SK-N-SH treated with all-trans-retinoic acid at 6 μM for 48 hours (cell line): ENCODE data around the gene SMAP2.
A peak's percentile ranks its signal among the peaks of the same experiment; 100 is the strongest.

Experiments
- ATAC-seq: fragments of 200-7000 bp; cut with Tn5 transposase; 3 replicates; pipeline ENCODE4 v1.9.1; 2020; ENCODE audit warnings: mild to moderate bottlenecking, moderate library complexity
- ARNTL ChIP-seq: fragments of 450-650 bp; formaldehyde crosslinking; IDR thresholded peaks from 2 replicates; pipeline ENCODE4 v1.5.0; 2020; ENCODE audit warnings: low read depth, mild to moderate bottlenecking, moderate library complexity, borderline replicate concordance
- BACH2 ChIP-seq: fragments of 250-450 bp; sonication (Bioruptor Pico); IDR thresholded peaks from 2 replicates; pipeline ENCODE4 v1.9.0; 2021; ENCODE audit warnings: mild to moderate bottlenecking, borderline replicate concordance
- CSDC2 ChIP-seq: fragments of 250-450 bp; sonication (Bioruptor Pico); IDR thresholded peaks from 2 replicates; pipeline ENCODE4 v1.5.0; 2020; ENCODE audit warnings: mild to moderate bottlenecking, moderate library complexity
- ESRRG ChIP-seq: fragments of 250-450 bp; sonication (Bioruptor Pico); IDR thresholded peaks from 2 replicates; pipeline ENCODE4 v1.6.1; 2021; ENCODE audit warnings: mild to moderate bottlenecking
- ISL1 ChIP-seq: fragments of 250-450 bp; sonication (Bioruptor Pico); IDR thresholded peaks from 2 replicates; pipeline ENCODE4 v2.1.2; 2022; ENCODE audit warnings: mild to moderate bottlenecking, moderate library complexity
- PPARA ChIP-seq: fragments of 250-450 bp; sonication (Bioruptor Pico); IDR thresholded peaks from 2 replicates; pipeline ENCODE4 v1.5.0; 2020; ENCODE audit warnings: mild to moderate bottlenecking, borderline replicate concordance
- RARB ChIP-seq: fragments of 250-450 bp; sonication (Bioruptor Pico); IDR thresholded peaks from 2 replicates; pipeline ENCODE4 v1.8.0; 2021; ENCODE audit warnings: mild to moderate bottlenecking, moderate library complexity
- SNAI2 ChIP-seq: fragments of 250-450 bp; sonication (Bioruptor Pico); IDR thresholded peaks from 2 replicates; pipeline ENCODE4 v1.5.0; 2020; ENCODE audit warnings: mild to moderate bottlenecking, moderate library complexity
- TCF4 ChIP-seq: fragments of 250-450 bp; sonication (Bioruptor Pico); IDR thresholded peaks from 2 replicates; pipeline ENCODE4 v1.8.0; 2021; ENCODE audit warnings: mild to moderate bottlenecking, moderate library complexity, borderline replicate concordance
- TOX ChIP-seq: fragments of 250-450 bp; sonication (Bioruptor Pico); IDR thresholded peaks from 2 replicates; pipeline ENCODE4 v1.8.0; 2021; ENCODE audit warnings: mild to moderate bottlenecking, moderate library complexity, borderline replicate concordance
- ZC3H10 ChIP-seq: fragments of 250-450 bp; sonication (Bioruptor Pico); IDR thresholded peaks from 2 replicates; pipeline ENCODE4 v1.5.1; 2021; ENCODE audit warnings: mild to moderate bottlenecking, moderate library complexity
- ZFP30 ChIP-seq: fragments of 450-650 bp; formaldehyde crosslinking; IDR thresholded peaks from 2 replicates; pipeline ENCODE4 v1.5.0; 2022; ENCODE audit warnings: mild to moderate bottlenecking, moderate library complexity
- ZNF565 ChIP-seq: fragments of 450-650 bp; formaldehyde crosslinking; conservative IDR thresholded peaks from 2 replicates; pipeline ENCODE4 v1.5.0; 2020; ENCODE audit warnings: low read depth, mild to moderate bottlenecking, moderate library complexity
- ZNF70 ChIP-seq: fragments of 450-650 bp; formaldehyde crosslinking; IDR thresholded peaks from 2 replicates; pipeline ENCODE4 v1.5.0; 2020; ENCODE audit warnings: mild to moderate bottlenecking, moderate library complexity
- TF ChIP-seq, protein P1 (sequence below): fragments of 250-450 bp; sonication (Bioruptor Pico); IDR thresholded peaks from 2 replicates; pipeline ENCODE4 v1.5.1; 2020; ENCODE audit warnings: low read depth, mild to moderate bottlenecking, moderate library complexity
- TF ChIP-seq, protein P2 (sequence below): fragments of 250-450 bp; sonication (Bioruptor Pico); IDR thresholded peaks from 2 replicates; pipeline ENCODE4 v1.5.1; 2021; ENCODE audit warnings: mild to moderate bottlenecking, moderate library complexity
- TF ChIP-seq, protein P3 (sequence below): fragments of 250-450 bp; sonication (Bioruptor Pico); IDR thresholded peaks from 2 replicates; pipeline ENCODE4 v1.8.0; 2021; ENCODE audit warnings: low read depth, mild to moderate bottlenecking, moderate library complexity, borderline replicate concordance
- TF ChIP-seq, protein P4 (sequence below): fragments of 250-450 bp; sonication (Bioruptor Pico); IDR thresholded peaks from 2 replicates; pipeline ENCODE4 v1.5.0; 2020; ENCODE audit warnings: mild to moderate bottlenecking, moderate library complexity
- TF ChIP-seq, protein P5 (sequence below): fragments of 250-450 bp; sonication (Bioruptor Pico); IDR thresholded peaks from 2 replicates; pipeline ENCODE4 v1.8.0; 2020; ENCODE audit warnings: mild to moderate bottlenecking, moderate library complexity, borderline replicate concordance

SMAP2 gene

DNA sequence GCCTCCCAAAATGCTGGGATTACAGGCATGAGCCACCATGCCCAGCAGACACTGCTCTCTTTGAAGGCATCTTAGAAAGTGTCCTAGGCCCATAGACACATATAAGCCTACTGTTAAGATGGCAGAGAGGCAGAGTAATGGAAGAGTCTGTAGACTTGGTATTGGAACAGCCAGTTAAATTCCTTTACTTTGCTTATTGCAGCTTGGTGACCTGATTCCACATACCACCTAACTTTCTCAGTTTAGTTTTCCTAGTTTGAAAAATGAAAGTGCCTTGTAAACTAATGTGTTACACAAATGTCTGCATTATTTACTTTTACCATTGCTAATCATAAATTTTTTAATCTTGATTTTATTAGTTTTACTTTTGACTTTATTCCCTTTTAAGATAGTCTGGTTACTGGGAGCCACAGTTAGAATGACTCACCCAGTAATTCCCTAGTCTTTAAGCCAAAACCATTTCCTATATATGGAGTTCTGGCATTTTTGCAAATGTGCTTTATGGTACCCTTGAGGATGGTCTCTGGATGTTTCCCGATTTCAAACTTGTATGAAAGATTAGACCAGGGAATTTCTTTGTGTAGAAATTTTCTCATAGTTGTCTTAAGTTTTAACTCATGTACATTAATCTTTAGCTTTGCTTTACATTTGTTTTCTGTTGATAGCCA is 6.4 kb downstream of the SMAP2 start:
- peak; percentile 28; the same call in 1 of the 2 replicates for TF ChIP-seq ISL1
- TF ChIP-seq, protein P1, sequence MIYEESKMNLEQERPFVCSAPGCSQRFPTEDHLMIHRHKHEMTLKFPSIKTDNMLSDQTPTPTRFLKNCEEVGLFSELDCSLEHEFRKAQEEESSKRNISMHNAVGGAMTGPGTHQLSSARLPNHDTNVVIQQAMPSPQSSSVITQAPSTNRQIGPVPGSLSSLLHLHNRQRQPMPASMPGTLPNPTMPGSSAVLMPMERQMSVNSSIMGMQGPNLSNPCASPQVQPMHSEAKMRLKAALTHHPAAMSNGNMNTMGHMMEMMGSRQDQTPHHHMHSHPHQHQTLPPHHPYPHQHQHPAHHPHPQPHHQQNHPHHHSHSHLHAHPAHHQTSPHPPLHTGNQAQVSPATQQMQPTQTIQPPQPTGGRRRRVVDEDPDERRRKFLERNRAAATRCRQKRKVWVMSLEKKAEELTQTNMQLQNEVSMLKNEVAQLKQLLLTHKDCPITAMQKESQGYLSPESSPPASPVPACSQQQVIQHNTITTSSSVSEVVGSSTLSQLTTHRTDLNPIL, result no peak
- no peak for TF ChIP-seq TOX (CRISPR knock-in tag)
- peak; percentile 33; the same call in 2 of the 3 replicates for ATAC-seq

DNA sequence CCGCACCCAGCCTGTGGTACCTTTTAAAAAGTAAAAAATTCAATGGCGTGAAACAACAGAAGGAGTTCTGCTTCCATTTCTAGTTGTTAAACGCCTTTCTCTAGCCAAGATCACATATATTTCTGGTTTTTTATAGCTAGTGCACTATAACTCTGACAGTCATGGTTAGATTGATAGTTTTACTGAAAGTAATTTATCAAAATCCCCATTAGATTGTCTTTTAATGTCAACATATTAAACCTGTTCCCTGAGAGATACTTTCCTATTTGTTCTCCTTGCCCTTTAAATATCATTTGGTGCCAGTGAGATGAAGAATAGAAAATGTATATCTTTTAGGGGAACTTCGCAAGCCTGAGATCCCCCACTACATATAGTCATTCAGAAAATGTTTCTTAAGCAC is 7.3 kb downstream of the SMAP2 start:
- TF ChIP-seq ESRRG (CRISPR knock-in tag) (no peak), ISL1 (no peak), RARB (no peak)
- TF ChIP-seq, protein P2, sequence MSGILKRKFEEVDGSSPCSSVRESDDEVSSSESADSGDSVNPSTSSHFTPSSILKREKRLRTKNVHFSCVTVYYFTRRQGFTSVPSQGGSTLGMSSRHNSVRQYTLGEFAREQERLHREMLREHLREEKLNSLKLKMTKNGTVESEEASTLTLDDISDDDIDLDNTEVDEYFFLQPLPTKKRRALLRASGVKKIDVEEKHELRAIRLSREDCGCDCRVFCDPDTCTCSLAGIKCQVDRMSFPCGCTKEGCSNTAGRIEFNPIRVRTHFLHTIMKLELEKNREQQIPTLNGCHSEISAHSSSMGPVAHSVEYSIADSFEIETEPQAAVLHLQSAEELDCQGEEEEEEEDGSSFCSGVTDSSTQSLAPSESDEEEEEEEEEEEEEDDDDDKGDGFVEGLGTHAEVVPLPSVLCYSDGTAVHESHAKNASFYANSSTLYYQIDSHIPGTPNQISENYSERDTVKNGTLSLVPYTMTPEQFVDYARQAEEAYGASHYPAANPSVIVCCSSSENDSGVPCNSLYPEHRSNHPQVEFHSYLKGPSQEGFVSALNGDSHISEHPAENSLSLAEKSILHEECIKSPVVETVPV (CRISPR knock-in tag), result no peak
- TF ChIP-seq, protein P3, sequence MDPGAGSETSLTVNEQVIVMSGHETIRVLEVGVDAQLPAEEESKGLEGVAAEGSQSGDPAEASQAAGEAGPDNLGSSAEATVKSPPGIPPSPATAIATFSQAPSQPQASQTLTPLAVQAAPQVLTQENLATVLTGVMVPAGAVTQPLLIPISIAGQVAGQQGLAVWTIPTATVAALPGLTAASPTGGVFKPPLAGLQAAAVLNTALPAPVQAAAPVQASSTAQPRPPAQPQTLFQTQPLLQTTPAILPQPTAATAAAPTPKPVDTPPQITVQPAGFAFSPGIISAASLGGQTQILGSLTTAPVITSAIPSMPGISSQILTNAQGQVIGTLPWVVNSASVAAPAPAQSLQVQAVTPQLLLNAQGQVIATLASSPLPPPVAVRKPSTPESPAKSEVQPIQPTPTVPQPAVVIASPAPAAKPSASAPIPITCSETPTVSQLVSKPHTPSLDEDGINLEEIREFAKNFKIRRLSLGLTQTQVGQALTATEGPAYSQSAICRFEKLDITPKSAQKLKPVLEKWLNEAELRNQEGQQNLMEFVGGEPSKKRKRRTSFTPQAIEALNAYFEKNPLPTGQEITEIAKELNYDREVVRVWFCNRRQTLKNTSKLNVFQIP, result no peak
- no peak for ATAC-seq

DNA sequence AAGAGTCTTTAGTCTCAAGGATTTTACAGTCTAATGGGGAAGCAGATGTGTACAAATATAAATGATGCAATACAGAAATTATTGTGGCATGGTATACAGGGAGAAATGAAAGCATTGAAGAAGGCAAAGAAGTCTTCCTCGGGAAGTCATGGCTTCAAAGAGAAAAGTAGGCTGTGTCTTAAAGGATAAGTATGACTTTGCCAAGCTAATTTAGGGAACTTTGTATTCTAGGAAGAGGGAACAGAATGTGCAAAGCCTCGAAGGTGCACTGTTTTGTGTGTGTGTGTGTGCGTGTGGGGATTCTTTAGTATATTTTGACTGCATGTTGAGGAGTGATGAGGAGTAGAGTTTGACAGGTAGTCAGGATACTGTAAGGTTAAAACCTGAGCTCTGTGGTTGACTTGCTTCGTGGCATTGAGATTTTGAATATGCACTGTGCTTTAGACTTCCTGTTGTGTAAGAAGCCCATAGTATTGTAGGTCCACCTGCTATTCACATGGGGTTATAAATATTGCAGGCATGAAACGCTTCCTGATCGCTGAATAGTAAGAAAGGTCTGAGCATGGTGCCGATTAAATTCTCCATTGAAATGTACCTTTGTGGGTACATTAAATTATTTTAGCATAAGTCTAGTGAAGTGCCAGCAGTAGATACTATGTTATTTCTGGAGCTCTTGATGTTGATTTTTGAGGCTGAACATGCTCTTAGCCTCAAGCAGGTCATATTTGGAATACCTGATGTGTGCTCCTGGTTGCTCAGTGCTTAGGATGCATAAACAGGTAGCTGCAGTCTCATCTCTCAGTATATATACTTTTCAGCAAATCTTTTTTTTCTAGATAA is 8.0 kb downstream of the SMAP2 start:
- TF ChIP-seq, protein P2 (CRISPR knock-in tag), result no peak
- TF ChIP-seq ZNF565 (CRISPR knock-in tag), result no peak
- TF ChIP-seq BACH2 (CRISPR knock-in tag), result no peak
- TF ChIP-seq ZFP30 (CRISPR knock-in tag), result no peak
- no peak for ATAC-seq

DNA sequence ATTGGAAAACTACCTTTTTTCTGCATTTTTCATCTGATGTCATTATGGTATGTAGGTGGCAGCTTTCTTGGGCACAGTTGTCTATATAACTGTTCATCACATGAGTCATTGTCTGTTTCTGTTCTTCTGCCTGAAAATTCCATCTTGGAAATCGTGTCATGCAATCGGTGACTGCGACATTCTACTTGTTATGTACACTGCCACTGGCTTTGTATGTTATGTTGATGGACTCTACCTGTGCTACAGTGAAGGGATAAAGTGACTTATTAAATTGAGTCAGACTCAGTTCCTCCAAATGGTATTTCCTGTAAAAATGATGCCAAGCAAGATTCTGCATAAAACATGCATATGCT is 8.6 kb downstream of the SMAP2 start:
- no peak for ATAC-seq
- TF ChIP-seq CSDC2 (CRISPR knock-in tag) (no peak), TCF4 (CRISPR knock-in tag) (no peak), SNAI2 (CRISPR knock-in tag) (no peak), ESRRG (CRISPR knock-in tag) (no peak), ZNF565 (CRISPR knock-in tag) (no peak), ZFP30 (CRISPR knock-in tag) (no peak), ISL1 (no peak), PPARA (CRISPR knock-in tag) (no peak), ZC3H10 (no peak), ARNTL (no peak), ZNF70 (no peak)
- TF ChIP-seq, protein P4, sequence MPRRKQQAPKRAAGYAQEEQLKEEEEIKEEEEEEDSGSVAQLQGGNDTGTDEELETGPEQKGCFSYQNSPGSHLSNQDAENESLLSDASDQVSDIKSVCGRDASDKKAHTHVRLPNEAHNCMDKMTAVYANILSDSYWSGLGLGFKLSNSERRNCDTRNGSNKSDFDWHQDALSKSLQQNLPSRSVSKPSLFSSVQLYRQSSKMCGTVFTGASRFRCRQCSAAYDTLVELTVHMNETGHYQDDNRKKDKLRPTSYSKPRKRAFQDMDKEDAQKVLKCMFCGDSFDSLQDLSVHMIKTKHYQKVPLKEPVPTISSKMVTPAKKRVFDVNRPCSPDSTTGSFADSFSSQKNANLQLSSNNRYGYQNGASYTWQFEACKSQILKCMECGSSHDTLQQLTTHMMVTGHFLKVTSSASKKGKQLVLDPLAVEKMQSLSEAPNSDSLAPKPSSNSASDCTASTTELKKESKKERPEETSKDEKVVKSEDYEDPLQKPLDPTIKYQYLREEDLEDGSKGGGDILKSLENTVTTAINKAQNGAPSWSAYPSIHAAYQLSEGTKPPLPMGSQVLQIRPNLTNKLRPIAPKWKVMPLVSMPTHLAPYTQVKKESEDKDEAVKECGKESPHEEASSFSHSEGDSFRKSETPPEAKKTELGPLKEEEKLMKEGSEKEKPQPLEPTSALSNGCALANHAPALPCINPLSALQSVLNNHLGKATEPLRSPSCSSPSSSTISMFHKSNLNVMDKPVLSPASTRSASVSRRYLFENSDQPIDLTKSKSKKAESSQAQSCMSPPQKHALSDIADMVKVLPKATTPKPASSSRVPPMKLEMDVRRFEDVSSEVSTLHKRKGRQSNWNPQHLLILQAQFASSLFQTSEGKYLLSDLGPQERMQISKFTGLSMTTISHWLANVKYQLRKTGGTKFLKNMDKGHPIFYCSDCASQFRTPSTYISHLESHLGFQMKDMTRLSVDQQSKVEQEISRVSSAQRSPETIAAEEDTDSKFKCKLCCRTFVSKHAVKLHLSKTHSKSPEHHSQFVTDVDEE (CRISPR knock-in tag), result no peak
- TF ChIP-seq, protein P5, sequence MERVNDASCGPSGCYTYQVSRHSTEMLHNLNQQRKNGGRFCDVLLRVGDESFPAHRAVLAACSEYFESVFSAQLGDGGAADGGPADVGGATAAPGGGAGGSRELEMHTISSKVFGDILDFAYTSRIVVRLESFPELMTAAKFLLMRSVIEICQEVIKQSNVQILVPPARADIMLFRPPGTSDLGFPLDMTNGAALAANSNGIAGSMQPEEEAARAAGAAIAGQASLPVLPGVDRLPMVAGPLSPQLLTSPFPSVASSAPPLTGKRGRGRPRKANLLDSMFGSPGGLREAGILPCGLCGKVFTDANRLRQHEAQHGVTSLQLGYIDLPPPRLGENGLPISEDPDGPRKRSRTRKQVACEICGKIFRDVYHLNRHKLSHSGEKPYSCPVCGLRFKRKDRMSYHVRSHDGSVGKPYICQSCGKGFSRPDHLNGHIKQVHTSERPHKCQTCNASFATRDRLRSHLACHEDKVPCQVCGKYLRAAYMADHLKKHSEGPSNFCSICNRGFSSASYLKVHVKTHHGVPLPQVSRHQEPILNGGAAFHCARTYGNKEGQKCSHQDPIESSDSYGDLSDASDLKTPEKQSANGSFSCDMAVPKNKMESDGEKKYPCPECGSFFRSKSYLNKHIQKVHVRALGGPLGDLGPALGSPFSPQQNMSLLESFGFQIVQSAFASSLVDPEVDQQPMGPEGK (CRISPR knock-in tag), result no peak
- TF ChIP-seq, all 23 proteins: peak for 0
